HCT116 (cell line): Measurements from ENCODE around the gene PIP5KL1. TPM values are rescaled to one million over a fixed set of nuclear protein-coding genes. Genes with fewer than 3 reads are reported as not detected.

Experiments used
- ATAC-seq: fragments of 200-7000 bp; cut with Tn5 transposase; 2 replicates; pipeline ENCODE4 v1.9.1; 2020; ENCODE audit warnings: mild to moderate bottlenecking, moderate library complexity
- BruUV-seq: library from RNA; stranded (reverse); fragments of 400-500 nt; replicated peaks from 2 replicates; lab custom pipeline; 2021; lab: Mats Ljungman, UMichigan
- CTCF ChIA-PET: fragments of 300-600 bp; sonication (Branson Sonifier 250); formaldehyde crosslinking; loops from one replicate; lab custom pipeline; 2021; ENCODE audit warnings: antibody characterized with exemption; lab: Charles Lee
- POLR2A ChIA-PET: fragments of 300-600, 350-600 bp; sonication (Branson Sonifier 250); formaldehyde crosslinking; loops from one replicate; lab custom pipeline; 2021; ENCODE audit warnings: antibody characterized with exemption; lab: Charles Lee
- RAD21 ChIA-PET, 2 experiments: fragments of 300-600 bp; sonication (Branson Sonifier 250); formaldehyde crosslinking; loops; one replicate each; lab custom pipeline; 2023; ENCODE audit warnings: low total read pairs in 2 of 2; ENCODE audit not compliant: uncharacterized antibody in 2 of 2, unreplicated experiment in 2 of 2, low non-redundant PET in 1 of 2; lab: Charles Lee
- DNase-seq: peaks from one replicate; pipeline ENCODE4 v3.0.0-alpha.2; 2010; ENCODE audit warnings: low read depth, low spot score
- H2AFZ ChIP-seq: fragments of 200-600 bp; shearing (Covaris generic), sonication (generic); 2 replicates; pipeline ENCODE4 v1.6.1; 2017; ENCODE audit warnings: low read depth, mixed run types, mixed read lengths, antibody characterized with exemption, low read length; ENCODE audit not compliant: poor library complexity, severe bottlenecking
- H3K27ac ChIP-seq: 2 replicates; pipeline ENCODE4 v1.5.1; 2012; ENCODE audit warnings: low read depth, low read length
- H3K27me3 ChIP-seq: fragments of 200-600 bp; sonication (generic); 2 replicates; pipeline ENCODE4 v1.6.1; 2016; ENCODE audit warnings: mixed run types, low read length, mixed read lengths; ENCODE audit not compliant: insufficient read depth
- H3K36me3 ChIP-seq, 2 experiments: fragments of 200-500 bp in 1 of 2; fragments of 200-600 bp in 1 of 2; sonication (Bioruptor generic) in 1 of 2; sonication (generic) in 1 of 2; 2 replicates each; pipeline versions ENCODE4 v1.5.1 to v1.6.1; 2014 to 2016; ENCODE audit warnings: low read length in 2 of 2, inconsistent platforms in 1 of 2, mixed read lengths in 1 of 2, mixed run types in 1 of 2; ENCODE audit not compliant: insufficient read depth in 2 of 2, control insufficient read depth in 1 of 2
- H3K4me1 ChIP-seq, 2 experiments: fragments of 200-600 bp in 1 of 2; sonication (generic) in 1 of 2; 2 replicates each; pipeline versions ENCODE4 v1.5.1 to v1.6.1; 2012 to 2017; ENCODE audit warnings: low read length in 2 of 2, inconsistent platforms in 1 of 2, mild to moderate bottlenecking in 1 of 2, mixed read lengths in 1 of 2, mixed run types in 1 of 2, moderate library complexity in 1 of 2; ENCODE audit not compliant: insufficient read depth in 2 of 2, control insufficient read depth in 1 of 2
- H3K4me2 ChIP-seq: fragments of 200-600 bp; sonication (generic); 2 replicates; pipeline ENCODE4 v1.6.1; 2017; ENCODE audit warnings: mixed run types, low read length, mixed read lengths
- H3K4me3 ChIP-seq, 2 experiments: fragments of 200-600 bp in 1 of 2; sonication (generic) in 1 of 2; replicated peaks in 1 of 2; 2 replicates each; pipeline ENCODE4 v1.5.1; 2011 to 2016; ENCODE audit warnings: low read length in 2 of 2, control low read depth in 1 of 2, low read depth in 1 of 2, mild to moderate bottlenecking in 1 of 2, mixed read lengths in 1 of 2, mixed run types in 1 of 2
- H3K79me2 ChIP-seq: fragments of 200-600 bp; sonication (generic); 2 replicates; pipeline ENCODE4 v1.6.1; 2017; ENCODE audit warnings: mild to moderate bottlenecking, mixed run types, low read length, moderate library complexity, mixed read lengths; ENCODE audit not compliant: insufficient read depth
- H3K9ac ChIP-seq: fragments of 200-600 bp; sonication (generic); 2 replicates; pipeline ENCODE4 v1.6.1; 2016; ENCODE audit warnings: low read length, mixed read lengths
- H3K9me2 ChIP-seq: fragments of 200-600 bp; sonication (generic), shearing (Covaris generic); 2 replicates; pipeline ENCODE4 v1.6.1; 2017; ENCODE audit warnings: mixed run types, mild to moderate bottlenecking, moderate library complexity; ENCODE audit not compliant: insufficient read depth
- H3K9me3 ChIP-seq, 2 experiments: fragments of 200-500 bp in 1 of 2; fragments of 200-600 bp in 1 of 2; sonication (Bioruptor generic) in 1 of 2; sonication (generic) in 1 of 2; 2 replicates each; pipeline ENCODE4 v1.6.1; 2014 to 2017; ENCODE audit warnings: low read length in 2 of 2, mixed read lengths in 2 of 2, inconsistent platforms in 1 of 2, low read depth in 1 of 2, mild to moderate bottlenecking in 1 of 2, mixed run types in 1 of 2, moderate library complexity in 1 of 2; ENCODE audit not compliant: control insufficient read depth in 1 of 2, insufficient read depth in 1 of 2
- H4K20me1 ChIP-seq: fragments of 200-600 bp; sonication (generic), shearing (Covaris generic); 2 replicates; pipeline ENCODE4 v1.6.1; 2017; ENCODE audit warnings: mixed run types, mild to moderate bottlenecking, moderate library complexity; ENCODE audit not compliant: insufficient read depth
- ATF3 ChIP-seq: IDR thresholded peaks from 2 replicates; pipeline ENCODE4 v1.6.1; 2012
- CBX3 ChIP-seq: IDR thresholded peaks from 2 replicates; pipeline ENCODE4 v1.6.1; 2012; ENCODE audit warnings: low read depth
- CEBPB ChIP-seq: IDR thresholded peaks from 2 replicates; pipeline ENCODE4 v1.6.1; 2012; ENCODE audit warnings: low read depth
- EGR1 ChIP-seq: IDR thresholded peaks from 2 replicates; pipeline ENCODE4 v1.6.1; 2012; ENCODE audit warnings: low read depth
- ELF1 ChIP-seq: IDR thresholded peaks from 2 replicates; pipeline ENCODE4 v1.6.1; 2012; ENCODE audit warnings: low read depth, borderline replicate concordance
- EZH2 ChIP-seq: fragments of 200-600 bp; sonication (generic); IDR thresholded peaks from 2 replicates; pipeline ENCODE4 v1.6.1; 2017; ENCODE audit warnings: antibody characterized with exemption, mixed run types
- FOSL1 ChIP-seq: IDR thresholded peaks from 2 replicates; pipeline ENCODE4 v1.6.1; 2012; ENCODE audit warnings: low read depth
- JUND ChIP-seq: IDR thresholded peaks from 2 replicates; pipeline ENCODE4 v1.6.1; 2012
- POLR2AphosphoS5 ChIP-seq: IDR thresholded peaks from 2 replicates; pipeline ENCODE4 v1.6.1; 2011; ENCODE audit warnings: mild to moderate bottlenecking, low read depth, low read length, moderate library complexity
- SRF ChIP-seq: IDR thresholded peaks from 2 replicates; pipeline ENCODE4 v1.6.1; 2012; ENCODE audit warnings: low read depth
- TCF7L2 ChIP-seq: IDR thresholded peaks from 2 replicates; pipeline ENCODE4 v1.7.0; 2011; ENCODE audit warnings: borderline replicate concordance, inconsistent platforms; ENCODE audit not compliant: insufficient read depth, insufficient read length; ENCODE audit errors: extremely low read depth
- YY1 ChIP-seq: IDR thresholded peaks from 2 replicates; pipeline ENCODE4 v1.6.1; 2011; ENCODE audit warnings: low read length, low read depth, moderate library complexity, mild to moderate bottlenecking; ENCODE audit not compliant: insufficient replicate concordance; ENCODE audit errors: extremely low read depth
- intact Hi-C: fragments of 100-400 bp; cut with micrococcal nuclease; formaldehyde crosslinking; loops from 2 replicates; pipeline ENCODE4 v1.10.0; 2022
- total RNA-seq: library from RNA; stranded (reverse); gene quantifications from one replicate; pipeline ENCODE4 v1.2.1, GENCODE V29; 2021; ENCODE audit not compliant: unreplicated experiment
- TF ChIP-seq, protein P1 (sequence below): IDR thresholded peaks from 2 replicates; pipeline ENCODE4 v1.6.1; 2011; ENCODE audit warnings: mild to moderate bottlenecking, low read length, moderate library complexity; ENCODE audit not compliant: insufficient replicate concordance; ENCODE audit errors: extremely low read depth

Gene PIP5KL1
- total RNA-seq, 1 experiment from 2014 or later = 37.6 TPM

GRCh38 chr9:127905788-127906191 lies 24.8 kb downstream of the PIP5KL1 start:
- DNase-seq = no peak
- Histone ChIP-seq H3K9me2 (no peaks in the 10 kb centered on the region), H3K9ac (no peak overlapping the region), H3K36me3 (peaks cover 3 to 19% of the 10 kb centered on the region in 2 experiments; a peak in 1 of 4 replicates), H2AFZ (no peak overlapping the region), H3K4me1 (peaks cover 21 to 40% of the 10 kb centered on the region in 2 experiments), H3K27ac (no peak overlapping the region), H3K4me2 (no peak overlapping the region), H3K4me3 (no peak overlapping the region), H4K20me1 (no peaks in the 10 kb centered on the region), H3K27me3 (no peaks in the 10 kb centered on the region), H3K9me3 (no peaks in the 10 kb centered on the region), H3K79me2 (no peaks in the 10 kb centered on the region)
- BruUV-seq = no TSS peak
- ChIA-PET POLR2A (interaction anchor here (0.6 to 1.5 kb wide), 3 partner anchors 10 to 32 kb away, joined by 3 read pairs; partner anchors contain the start of gene ST6GALNAC4), CTCF (interaction anchor here (0.7 kb wide), 1 partner anchor 11 kb away, joined by 3 read pairs; the partner anchor contains the start of gene ST6GALNAC4), RAD21 (no interaction called here)
- TF ChIP-seq EGR1 (no peak), CEBPB (no peak), SRF (no peak), YY1 (no peak), POLR2AphosphoS5 (no peak)
- no peak; the same call in 1 of the 2 replicates for ATAC-seq
- intact Hi-C loops = no loop called here

GRCh38 chr9:127905004-127905728 lies 25.4 kb downstream of the PIP5KL1 start:
- no peak overlapping the region for H3K4me2 ChIP-seq
- no peak overlapping the region for H2AFZ ChIP-seq
- intact Hi-C loops = no loop called here
- ATAC-seq (peak; percentile 25; the same call in 1 of the 2 replicates), DNase-seq (no peak)
- BruUV-seq = no TSS peak
- H3K4me3 ChIP-seq = no peak overlapping the region
- no peak overlapping the region for H3K9ac ChIP-seq
- H3K79me2 ChIP-seq = no peaks in the 10 kb centered on the region
- RAD21 ChIA-PET = no interaction called here
- no peaks in the 10 kb centered on the region for H3K9me3 ChIP-seq
- H3K27ac ChIP-seq = peak overlapping the region; percentile 25; the same call in 1 of the 2 replicates
- CTCF ChIA-PET = interaction anchor here (0.7 kb wide), 1 partner anchor 12 kb away, joined by 3 read pairs; the partner anchor contains the start of gene ST6GALNAC4
- POLR2A ChIA-PET = interaction anchor here (1.5 kb wide), 1 partner anchor 31 kb away, joined by 3 read pairs; no protein-coding TSS in a partner anchor
- H3K27me3 ChIP-seq = no peaks in the 10 kb centered on the region
- no peaks in the 10 kb centered on the region for H4K20me1 ChIP-seq
- H3K36me3 ChIP-seq = peaks cover 3 to 15% of the 10 kb centered on the region in 2 experiments; a peak in 1 of 4 replicates
- H3K9me2 ChIP-seq = no peaks in the 10 kb centered on the region
- peaks cover 21 to 42% of the 10 kb centered on the region in 2 experiments for H3K4me1 ChIP-seq
- TF ChIP-seq, protein P1, sequence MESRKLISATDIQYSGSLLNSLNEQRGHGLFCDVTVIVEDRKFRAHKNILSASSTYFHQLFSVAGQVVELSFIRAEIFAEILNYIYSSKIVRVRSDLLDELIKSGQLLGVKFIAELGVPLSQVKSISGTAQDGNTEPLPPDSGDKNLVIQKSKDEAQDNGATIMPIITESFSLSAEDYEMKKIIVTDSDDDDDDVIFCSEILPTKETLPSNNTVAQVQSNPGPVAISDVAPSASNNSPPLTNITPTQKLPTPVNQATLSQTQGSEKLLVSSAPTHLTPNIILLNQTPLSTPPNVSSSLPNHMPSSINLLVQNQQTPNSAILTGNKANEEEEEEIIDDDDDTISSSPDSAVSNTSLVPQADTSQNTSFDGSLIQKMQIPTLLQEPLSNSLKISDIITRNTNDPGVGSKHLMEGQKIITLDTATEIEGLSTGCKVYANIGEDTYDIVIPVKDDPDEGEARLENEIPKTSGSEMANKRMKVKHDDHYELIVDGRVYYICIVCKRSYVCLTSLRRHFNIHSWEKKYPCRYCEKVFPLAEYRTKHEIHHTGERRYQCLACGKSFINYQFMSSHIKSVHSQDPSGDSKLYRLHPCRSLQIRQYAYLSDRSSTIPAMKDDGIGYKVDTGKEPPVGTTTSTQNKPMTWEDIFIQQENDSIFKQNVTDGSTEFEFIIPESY = no peak
- TF ChIP-seq EZH2 (no peak), ELF1 (no peak), YY1 (no peak), JUND (no peak), FOSL1 (no peak), TCF7L2 (no peak), CEBPB (no peak), CBX3 (no peak), SRF (no peak), ATF3 (no peak)
- TF ChIP-seq, all 23 proteins: peak for 0
